Suprapubic skin (tissue), 3 donors: ENCODE measurements around the gene ANO4.

Experiments used
- CTCF ChIP-seq, 2 donors: fragments of 200-600 bp in 1 of 2; fragments of 450-650 bp in 1 of 2; sonication (generic) in 1 of 2; IDR thresholded peaks; one replicate each; pipeline ENCODE4 v1.5.1; 2016 to 2019; ENCODE audit warnings: antibody characterized with exemption in 2 of 2, mild to moderate bottlenecking in 1 of 2, moderate library complexity in 1 of 2
- POLR2A ChIP-seq, 2 donors: fragments of 450-650 bp; IDR thresholded peaks; one replicate each; pipeline ENCODE4 v1.6.1; 2017; ENCODE audit warnings: antibody characterized with exemption in 2 of 2, mild to moderate bottlenecking in 2 of 2, moderate library complexity in 2 of 2

- TF ChIP-seq CTCF (IDR thresholded peaks at IDR 0.05) (no peak), POLR2A (IDR thresholded peaks at IDR 0.05) (no peak)
These were observed 124.5 kb downstream of the ANO4 start for GRCh38 chr12:100919116-100919515.
